PC-3 (cell line): ENCODE data around the gene TP53BP1. TPM values are rescaled to one million over a fixed set of nuclear protein-coding genes. Genes with fewer than 3 reads are reported as not detected.

Source experiments
- ATAC-seq: fragments of 200-7000 bp; cut with Tn5 transposase; 2 replicates; pipeline ENCODE4 v1.9.1; 2020; ENCODE audit warnings: mild to moderate bottlenecking, moderate library complexity
- BruUV-seq: library from RNA; stranded (reverse); fragments of 400-500 nt; replicated peaks from 2 replicates; lab custom pipeline; 2021; lab: Mats Ljungman, UMichigan
- CTCF ChIA-PET: fragments of 300-600 bp; sonication (Branson Sonifier 250); formaldehyde crosslinking; loops from one replicate; lab custom pipeline; 2022; ENCODE audit warnings: antibody characterized with exemption; lab: Charles Lee
- POLR2A ChIA-PET: fragments of 300-600 bp; sonication (Branson Sonifier 250); formaldehyde crosslinking; loops from one replicate; lab custom pipeline; 2022; ENCODE audit warnings: antibody characterized with exemption; ENCODE audit not compliant: unreplicated experiment; lab: Charles Lee
- DNase-seq: peaks from one replicate; pipeline ENCODE4 v3.0.0-alpha.2; 2015
- H2AFZ ChIP-seq: fragments of 300-600 bp; sonication (generic); 2 replicates; pipeline ENCODE4 v1.6.0; 2016; ENCODE audit warnings: antibody characterized with exemption, low read length
- H3F3A ChIP-seq: fragments of 300-600 bp; sonication (generic); one replicate; pipeline ENCODE4 v1.6.0; 2017; ENCODE audit warnings: antibody characterized with exemption, low read length, control low read depth, mild to moderate bottlenecking; ENCODE audit not compliant: unreplicated experiment
- H3K27ac ChIP-seq: fragments of 300-600 bp; sonication (generic); 2 replicates; pipeline ENCODE4 v1.5.1; 2016; ENCODE audit warnings: mild to moderate bottlenecking, low read length
- H3K27me3 ChIP-seq: fragments of 300-600 bp; sonication (generic); 2 replicates; pipeline ENCODE4 v1.6.1; 2016; ENCODE audit warnings: low read length, mixed read lengths
- H3K36me3 ChIP-seq: fragments of 300-600 bp; sonication (generic); 2 replicates; pipeline ENCODE4 v1.6.1; 2016; ENCODE audit warnings: low read depth, mixed run types, low read length, mixed read lengths
- H3K4me1 ChIP-seq: fragments of 300-600 bp; sonication (generic); 2 replicates; pipeline ENCODE4 v1.5.1; 2016; ENCODE audit warnings: low read length; ENCODE audit not compliant: insufficient read depth
- H3K4me2 ChIP-seq: fragments of 300-600 bp; sonication (generic); 2 replicates; pipeline ENCODE4 v1.6.0; 2016; ENCODE audit warnings: low read length
- H3K4me3 ChIP-seq: fragments of 300-600 bp; sonication (generic); 2 replicates; pipeline ENCODE4 v1.5.1; 2016; ENCODE audit warnings: mild to moderate bottlenecking, low read length, mixed read lengths
- H3K79me2 ChIP-seq: fragments of 300-600 bp; sonication (generic); 2 replicates; pipeline ENCODE4 v1.6.1; 2017; ENCODE audit warnings: low read length, mixed read lengths
- H3K9ac ChIP-seq: fragments of 300-600 bp; sonication (generic); 2 replicates; pipeline ENCODE4 v1.6.0; 2016; ENCODE audit warnings: mild to moderate bottlenecking, low read length
- H3K9me2 ChIP-seq: fragments of 300-600 bp; sonication (generic); replicated peaks from 2 replicates; pipeline ENCODE4 v1.6.1; 2016; ENCODE audit warnings: mixed run types, low read length, mixed read lengths
- H3K9me3 ChIP-seq: fragments of 300-600 bp; sonication (generic); 2 replicates; pipeline ENCODE4 v1.6.1; 2016; ENCODE audit warnings: low read length, mixed read lengths
- H4K20me1 ChIP-seq: fragments of 300-600 bp; sonication (generic); 2 replicates; pipeline ENCODE4 v1.6.1; 2016; ENCODE audit warnings: low read length, mixed read lengths
- CTCF ChIP-seq: fragments of 300-600 bp; sonication (generic); conservative IDR thresholded peaks from 2 replicates; pipeline ENCODE4 v1.5.1; 2017; ENCODE audit warnings: antibody characterized with exemption, low read depth, mild to moderate bottlenecking, low read length
- EZH2 ChIP-seq: fragments of 300-600 bp; sonication (generic); IDR thresholded peaks from one replicate; pipeline ENCODE4 v1.6.1; 2017; ENCODE audit warnings: antibody characterized with exemption, mild to moderate bottlenecking, low read length; ENCODE audit not compliant: unreplicated experiment
- EZH2phosphoT487 ChIP-seq: fragments of 300-600 bp; sonication (generic); IDR thresholded peaks from 2 replicates; pipeline ENCODE4 v1.6.1; 2018; ENCODE audit warnings: mild to moderate bottlenecking, antibody characterized with exemption, low read length, borderline replicate concordance
- intact Hi-C: fragments of 100-400 bp; cut with micrococcal nuclease; formaldehyde crosslinking; loops from 2 replicates; pipeline ENCODE4 v1.9.0; 2023
- total RNA-seq: library from RNA; depleted of rRNA; stranded (reverse); fragments of >200 nt; gene quantifications from 2 replicates; pipeline ENCODE4 v1.2.3, GENCODE V29; 2014

TP53BP1 gene
- total RNA-seq, 1 experiment from 2014 or later, result 55.7 TPM

GRCh38 chr15:43441316-43441715 lies 51.6 kb downstream of the TP53BP1 start:
- H3K9ac ChIP-seq, result peak overlapping the region; percentile 14
- ATAC-seq (no peak; the same call in 1 of the 2 replicates), DNase-seq (peak; percentile 26)
- H3K4me3 ChIP-seq, result no peak overlapping the region
- H3K4me1 ChIP-seq, result peaks cover 10% of the 10 kb centered on the region
- no peaks in the 10 kb centered on the region for H3K27me3 ChIP-seq
- no peaks in the 10 kb centered on the region for H3K79me2 ChIP-seq
- CTCF ChIA-PET, result interaction anchor here (0.6 to 2.0 kb wide), 4 partner anchors 70 to 476 kb away, joined by 3 to 28 read pairs (median 6); no protein-coding TSS in a partner anchor
- H3K4me2 ChIP-seq, result peak overlapping the region; percentile 13; the same call in 1 of the 2 replicates
- no peak overlapping the region for H2AFZ ChIP-seq
- no peaks in the 10 kb centered on the region for H4K20me1 ChIP-seq
- intact Hi-C loops, result no loop called here
- no TSS peak for BruUV-seq
- no peak for TF ChIP-seq CTCF
- TF ChIP-seq EZH2, result no peak
- no peak for TF ChIP-seq EZH2phosphoT487
- peaks cover 5% of the 10 kb centered on the region for H3F3A ChIP-seq
- POLR2A ChIA-PET, result interaction anchor here (0.5 to 0.7 kb wide), 4 partner anchors 70 to 335 kb away, joined by 3 to 5 read pairs (median 4); partner anchors contain the start of gene UBR1
- H3K9me3 ChIP-seq, result no peaks in the 10 kb centered on the region
- H3K36me3 ChIP-seq, result peaks cover 5% of the 10 kb centered on the region; the same call in 1 of the 2 replicates
- H3K9me2 ChIP-seq, result no peaks in the 10 kb centered on the region
- H3K27ac ChIP-seq, result peak overlapping the region; percentile 74

- peak overlapping the region; percentile 14 for H3K9ac ChIP-seq
- no peaks in the 10 kb centered on the region for H4K20me1 ChIP-seq
- POLR2A ChIA-PET, result interaction anchor here (0.5 to 0.7 kb wide), 3 partner anchors 71 to 112 kb away, joined by 3 to 4 read pairs (median 3); no protein-coding TSS in a partner anchor
Observed at GRCh38 chr15:43440721-43441281, 52.2 kb downstream of the TP53BP1 start.

More at GRCh38 chr15:43440721-43441281, 52.2 kb downstream of the TP53BP1 start:
- CTCF ChIA-PET, result interaction anchor here (0.6 to 2.0 kb wide), 4 partner anchors 70 to 476 kb away, joined by 3 to 28 read pairs (median 6); no protein-coding TSS in a partner anchor
- DNase-seq, result peak; percentile 94
- H2AFZ ChIP-seq, result no peak overlapping the region
- no peak overlapping the region for H3K4me3 ChIP-seq
- intact Hi-C loops, result loop anchor here (1.0 kb wide), 1 partner anchor 70 kb away; no protein-coding TSS in a partner anchor
- no peak for TF ChIP-seq EZH2phosphoT487
- peak; percentile 74 for TF ChIP-seq CTCF
- TF ChIP-seq EZH2, result no peak
- peaks cover 5% of the 10 kb centered on the region for H3F3A ChIP-seq
- H3K9me3 ChIP-seq, result no peaks in the 10 kb centered on the region
- no TSS peak for BruUV-seq
- no peaks in the 10 kb centered on the region for H3K9me2 ChIP-seq
- H3K79me2 ChIP-seq, result no peaks in the 10 kb centered on the region
- H3K4me1 ChIP-seq, result peaks cover 10% of the 10 kb centered on the region
- peak; percentile 99 for ATAC-seq
- peak overlapping the region; percentile 13; the same call in 1 of the 2 replicates for H3K4me2 ChIP-seq
- H3K27ac ChIP-seq, result peak overlapping the region; percentile 74
- H3K36me3 ChIP-seq, result peaks cover 5% of the 10 kb centered on the region; the same call in 1 of the 2 replicates
- H3K27me3 ChIP-seq, result no peaks in the 10 kb centered on the region
